IPS-15b (cell line): ENCODE results near the gene HECTD1.
"Not testable (repeated sequence)": the region's sequence is repeated elsewhere in the genome, so short reads cannot be mapped to it uniquely, and the experiment has no call there.

Experiments
- H3K27me3 ChIP-seq: one replicate; pipeline ENCODE4 v1.6.1; 2013; ENCODE audit warnings: low read length; ENCODE audit not compliant: control insufficient read depth, insufficient read depth
- H3K36me3 ChIP-seq: one replicate; pipeline ENCODE4 v1.6.1; 2013; ENCODE audit warnings: low read length; ENCODE audit not compliant: control insufficient read depth, insufficient read depth
- H3K4me1 ChIP-seq: one replicate; pipeline ENCODE4 v1.6.1; 2013; ENCODE audit warnings: mild to moderate bottlenecking, low read length; ENCODE audit not compliant: control insufficient read depth, insufficient read depth
- H3K4me3 ChIP-seq: one replicate; pipeline ENCODE4 v1.5.1; 2013; ENCODE audit warnings: low read depth, low read length
- H3K9ac ChIP-seq: one replicate; pipeline ENCODE4 v1.6.1; 2013; ENCODE audit warnings: low read depth, mild to moderate bottlenecking, low read length
- H3K9me3 ChIP-seq: one replicate; pipeline ENCODE4 v1.6.1; 2013; ENCODE audit warnings: mild to moderate bottlenecking, low read length; ENCODE audit not compliant: control insufficient read depth, insufficient read depth

Gene HECTD1

DNA sequence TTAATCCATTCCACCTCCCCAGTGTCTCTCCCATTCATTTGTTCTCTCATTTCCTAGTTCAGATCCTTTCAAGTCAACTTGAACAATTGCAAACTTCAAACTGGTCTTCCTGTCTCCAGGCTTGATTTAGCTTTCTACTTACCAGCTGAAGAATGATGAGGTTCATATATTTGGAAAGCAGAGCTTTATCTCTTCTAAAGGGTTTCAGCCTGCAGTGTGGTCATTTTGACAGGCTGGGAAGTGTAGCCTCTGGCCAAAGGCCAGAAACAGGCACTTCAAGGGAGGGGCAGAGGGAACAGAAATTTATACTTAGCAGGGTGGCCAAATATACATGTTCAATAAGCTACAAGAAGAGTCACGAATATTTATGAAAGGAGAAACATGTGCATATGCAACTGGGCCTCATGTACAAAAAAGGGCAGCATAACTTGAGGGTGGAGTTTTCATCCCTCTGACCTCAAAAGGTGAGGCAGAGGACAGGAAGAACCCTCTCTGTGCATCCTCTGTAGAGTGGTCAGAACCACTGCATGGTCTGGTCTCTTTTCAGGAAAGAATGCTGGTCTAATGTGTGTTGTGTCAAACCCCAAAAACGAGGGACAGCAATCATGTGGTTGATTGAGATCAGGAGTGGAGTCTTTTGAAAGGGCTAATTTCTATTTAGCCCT is 34.0 kb upstream of the HECTD1 start:
- no peaks in the 10 kb centered on the region for H3K27me3 ChIP-seq
- peaks cover 4% of the 10 kb centered on the region for H3K4me1 ChIP-seq
- H3K9ac ChIP-seq: no peak overlapping the region
- H3K9me3 ChIP-seq: no peaks in the 10 kb centered on the region
- no peak overlapping the region for H3K4me3 ChIP-seq
- H3K36me3 ChIP-seq: no peaks in the 10 kb centered on the region

DNA sequence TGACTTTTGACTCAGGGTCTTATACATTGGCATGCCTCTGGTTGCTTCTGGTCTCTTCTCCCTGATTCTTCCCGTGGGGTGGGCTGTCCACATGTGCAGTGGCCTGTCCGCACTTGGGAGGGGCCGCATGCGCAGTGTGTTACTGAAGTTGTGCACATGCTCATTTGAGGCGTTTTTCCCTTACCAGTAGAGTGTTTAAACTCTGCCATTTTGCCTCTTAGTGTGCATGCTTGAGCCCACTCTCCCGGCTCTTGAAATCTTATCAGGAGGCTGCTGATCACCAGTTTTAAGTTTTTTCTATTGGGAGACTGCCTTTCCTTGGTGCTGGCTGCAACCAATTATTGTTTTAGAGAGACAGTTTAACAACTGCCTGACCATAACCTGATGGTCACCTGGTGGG is 32.1 kb upstream of the HECTD1 start:
- Histone ChIP-seq H3K4me1 (peaks cover 4% of the 10 kb centered on the region), H3K27me3 (no peaks in the 10 kb centered on the region), H3K9ac (no peak overlapping the region), H3K36me3 (no peaks in the 10 kb centered on the region), H3K9me3 (no peaks in the 10 kb centered on the region), H3K4me3 (no peak overlapping the region)

DNA sequence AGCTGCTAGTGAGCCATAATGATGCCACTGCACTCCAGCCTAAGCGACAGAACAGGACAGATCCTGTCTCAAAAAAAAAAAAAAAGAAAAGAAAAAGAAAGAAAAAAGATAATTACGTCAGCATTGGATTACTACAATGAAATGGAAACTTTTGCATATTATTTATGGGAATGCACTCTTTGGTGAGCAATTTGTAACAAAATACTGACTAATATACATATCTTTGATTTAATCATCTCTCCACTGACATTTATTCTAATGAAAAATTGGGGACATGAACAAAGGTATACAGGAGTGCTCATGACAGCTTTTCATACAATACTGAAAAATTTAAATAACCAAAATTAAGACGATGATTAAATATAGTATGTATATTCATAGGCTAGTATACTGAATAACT is 27.9 kb upstream of the HECTD1 start:
- Histone ChIP-seq H3K27me3 (no peaks in the 10 kb centered on the region), H3K36me3 (no peaks in the 10 kb centered on the region), H3K9me3 (no peaks in the 10 kb centered on the region), H3K4me1 (no peaks in the 10 kb centered on the region), H3K9ac (no peak overlapping the region), H3K4me3 (no peak overlapping the region)

GRCh38 chr14:31232081-31232480 is 24.5 kb upstream of the HECTD1 start:
- no peaks in the 10 kb centered on the region for H3K9me3 ChIP-seq
- peaks cover 6% of the 10 kb centered on the region for H3K4me1 ChIP-seq
- no peak overlapping the region for H3K4me3 ChIP-seq
- no peak overlapping the region for H3K9ac ChIP-seq
- H3K36me3 ChIP-seq: no peaks in the 10 kb centered on the region
- no peaks in the 10 kb centered on the region for H3K27me3 ChIP-seq

DNA sequence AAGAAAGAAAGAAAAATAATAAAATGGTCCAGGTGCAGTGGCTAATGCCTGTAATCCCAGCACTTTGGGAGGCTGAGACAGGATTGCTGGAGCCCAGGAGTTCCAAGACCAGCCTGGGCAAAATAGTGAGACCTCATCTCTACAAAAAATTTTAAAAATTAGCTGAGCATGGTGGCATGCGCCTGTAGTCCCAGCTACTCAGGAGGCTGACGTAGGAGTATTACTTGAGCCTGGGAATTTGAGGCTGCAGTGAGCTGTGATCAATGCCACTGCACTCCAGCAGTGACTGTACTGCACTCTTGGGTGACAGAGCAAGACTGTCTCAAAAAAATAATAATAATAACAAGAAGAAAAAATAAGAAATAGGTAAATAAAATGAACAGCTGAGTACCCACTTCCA is 23.7 kb upstream of the HECTD1 start:
- H3K4me3 ChIP-seq, H3K9ac ChIP-seq, H3K4me1 ChIP-seq, H3K9me3 ChIP-seq, H3K36me3 ChIP-seq, H3K27me3 ChIP-seq: not testable (repeated sequence)

DNA sequence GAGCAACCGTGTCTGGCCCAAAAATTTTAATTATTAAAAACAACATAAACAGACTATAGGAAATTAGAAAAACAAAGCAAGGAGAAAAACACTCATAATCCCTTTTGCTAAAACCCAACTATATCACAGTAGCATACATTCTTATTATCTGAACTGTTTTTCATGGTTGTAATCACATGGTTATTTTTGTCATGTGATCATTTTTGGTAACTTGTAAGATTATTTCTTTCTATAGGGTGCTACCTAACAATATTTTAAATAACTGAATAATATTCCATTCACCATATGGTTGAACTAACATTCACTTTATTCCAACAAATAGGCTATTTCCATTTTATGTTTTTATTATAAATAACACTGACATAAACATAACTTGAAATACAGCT is 23.0 kb upstream of the HECTD1 start:
- H3K4me3 ChIP-seq: no peak overlapping the region
- H3K9me3 ChIP-seq: no peaks in the 10 kb centered on the region
- H3K27me3 ChIP-seq: no peaks in the 10 kb centered on the region
- H3K36me3 ChIP-seq: no peaks in the 10 kb centered on the region
- peaks cover 6% of the 10 kb centered on the region for H3K4me1 ChIP-seq
- no peak overlapping the region for H3K9ac ChIP-seq

GRCh38 chr14:31229638-31230572 is 22.3 kb upstream of the HECTD1 start:
- H3K9ac ChIP-seq: no peak overlapping the region
- H3K9me3 ChIP-seq: no peaks in the 10 kb centered on the region
- H3K4me3 ChIP-seq: peak overlapping the region; percentile 44
- peaks cover 6% of the 10 kb centered on the region for H3K4me1 ChIP-seq
- H3K36me3 ChIP-seq: no peaks in the 10 kb centered on the region
- no peaks in the 10 kb centered on the region for H3K27me3 ChIP-seq

DNA sequence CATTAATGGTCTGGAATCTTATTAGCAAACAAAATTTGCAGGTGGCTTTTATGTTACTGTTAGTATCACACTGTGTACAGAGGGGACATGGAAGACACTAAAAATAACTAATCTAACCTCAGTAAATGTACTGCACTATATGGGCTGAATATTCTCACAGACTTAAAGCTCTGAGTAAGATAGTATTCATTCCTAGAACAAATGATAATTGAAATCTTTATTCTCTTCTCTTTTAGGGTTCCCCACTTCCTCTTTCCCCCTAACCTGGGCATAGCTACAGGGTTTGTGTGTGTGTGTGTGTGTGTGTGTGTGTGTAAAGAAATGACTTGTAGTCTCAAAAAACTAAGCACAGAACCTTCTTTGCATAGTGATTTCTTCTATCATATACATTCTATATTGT is 21.4 kb upstream of the HECTD1 start:
- Histone ChIP-seq H3K4me1 (peaks cover 6% of the 10 kb centered on the region), H3K9ac (no peak overlapping the region), H3K4me3 (no peak overlapping the region), H3K36me3 (no peaks in the 10 kb centered on the region), H3K27me3 (no peaks in the 10 kb centered on the region), H3K9me3 (no peaks in the 10 kb centered on the region)

- no peaks in the 10 kb centered on the region for H3K27me3 ChIP-seq
- no peaks in the 10 kb centered on the region for H3K36me3 ChIP-seq
- H3K4me1 ChIP-seq: peaks cover 6% of the 10 kb centered on the region
- no peaks in the 10 kb centered on the region for H3K9me3 ChIP-seq
- H3K4me3 ChIP-seq: no peak overlapping the region
- no peak overlapping the region for H3K9ac ChIP-seq
Observed at GRCh38 chr14:31228533-31228932, 20.9 kb upstream of the HECTD1 start.

DNA sequence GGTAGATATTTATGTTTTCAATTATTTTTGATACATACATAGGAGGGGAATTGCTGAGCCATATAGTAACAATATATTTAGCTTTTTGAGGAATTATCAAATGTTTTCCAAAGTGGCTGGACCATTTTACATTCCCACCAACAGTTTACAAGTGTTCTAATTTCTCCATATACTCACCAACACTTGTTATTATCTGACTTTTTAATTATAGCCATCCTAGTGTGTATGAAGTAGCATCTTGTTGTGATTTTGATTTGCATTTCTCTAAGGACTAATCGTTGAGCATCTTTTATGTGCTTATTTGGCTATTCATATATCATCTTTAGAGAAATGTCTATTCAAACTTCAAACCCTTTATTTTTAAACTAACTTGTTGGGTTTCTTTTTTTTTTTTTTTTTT is 17.2 kb upstream of the HECTD1 start:
- Histone ChIP-seq H3K4me1 (peaks cover 5% of the 10 kb centered on the region), H3K9me3 (no peaks in the 10 kb centered on the region), H3K27me3 (no peaks in the 10 kb centered on the region), H3K4me3 (no peak overlapping the region), H3K36me3 (no peaks in the 10 kb centered on the region), H3K9ac (no peak overlapping the region)

GRCh38 chr14:31223331-31223730 is 15.7 kb upstream of the HECTD1 start:
- no peak overlapping the region for H3K4me3 ChIP-seq
- H3K4me1 ChIP-seq: no peaks in the 10 kb centered on the region
- no peaks in the 10 kb centered on the region for H3K36me3 ChIP-seq
- H3K27me3 ChIP-seq: no peaks in the 10 kb centered on the region
- H3K9ac ChIP-seq: no peak overlapping the region
- no peaks in the 10 kb centered on the region for H3K9me3 ChIP-seq

GRCh38 chr14:31222834-31223233 is 15.2 kb upstream of the HECTD1 start:
- H3K4me3 ChIP-seq: no peak overlapping the region

More at GRCh38 chr14:31222834-31223233, 15.2 kb upstream of the HECTD1 start:
- no peak overlapping the region for H3K9ac ChIP-seq
- no peaks in the 10 kb centered on the region for H3K4me1 ChIP-seq
- H3K36me3 ChIP-seq: no peaks in the 10 kb centered on the region
- H3K27me3 ChIP-seq: no peaks in the 10 kb centered on the region
- H3K9me3 ChIP-seq: no peaks in the 10 kb centered on the region
